ENCODE data around the gene VWA1.
"Not testable (repeated sequence)": the region's sequence is repeated elsewhere in the genome, so short reads cannot be mapped to it uniquely, and the experiment has no call there.

The VWA1 gene

GRCh38 chr1:1434824-1435105 lies 725 bp upstream of the VWA1 start:
- in situ Hi-C loops (cut with HindIII; ENCODE audit: low sequenced_read_pairs): no loop called here

DNA sequence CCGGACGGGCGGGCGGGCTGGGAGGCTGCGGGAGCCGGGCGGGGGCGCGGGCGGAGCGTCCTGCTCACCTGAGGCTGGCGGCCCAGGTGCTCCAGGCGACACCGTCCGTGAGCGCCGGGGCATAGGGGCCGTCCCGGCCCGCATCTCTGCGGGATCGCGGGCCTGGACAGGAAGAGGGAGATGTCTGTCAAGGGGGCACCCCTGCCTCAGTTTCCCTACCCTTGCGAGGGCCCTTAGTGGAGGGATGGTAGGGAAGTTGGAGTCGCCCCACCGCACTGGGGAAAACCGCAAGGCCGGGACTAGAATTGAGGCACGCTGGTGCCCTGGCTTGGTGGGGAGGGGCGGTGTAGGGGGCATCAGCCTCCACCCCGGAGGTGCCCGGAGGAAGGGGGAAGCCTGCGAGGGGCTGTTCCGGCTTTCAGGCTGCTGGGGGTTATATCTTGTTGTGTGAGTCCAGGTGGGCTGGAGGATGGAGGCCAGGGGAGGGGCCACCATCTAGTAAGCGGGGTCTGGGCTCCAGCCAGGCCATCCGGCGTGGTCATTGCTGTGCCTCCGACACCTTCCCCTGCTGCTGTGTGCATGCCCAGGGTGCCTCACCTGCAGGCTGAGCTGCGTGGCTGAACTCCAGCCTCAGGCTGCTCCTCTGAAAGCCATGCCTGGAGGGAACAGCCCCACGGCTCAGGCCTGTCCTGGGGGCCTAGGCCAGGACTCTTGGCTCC lies 580 bp downstream of the VWA1 start:
- in situ Hi-C loops (cut with HindIII; ENCODE audit: low sequenced_read_pairs): no loop called here

GRCh38 chr1:1436630-1437032 lies 1.1 kb downstream of the VWA1 start:
- in situ Hi-C loops (cut with HindIII; ENCODE audit: low sequenced_read_pairs): no loop called here

DNA sequence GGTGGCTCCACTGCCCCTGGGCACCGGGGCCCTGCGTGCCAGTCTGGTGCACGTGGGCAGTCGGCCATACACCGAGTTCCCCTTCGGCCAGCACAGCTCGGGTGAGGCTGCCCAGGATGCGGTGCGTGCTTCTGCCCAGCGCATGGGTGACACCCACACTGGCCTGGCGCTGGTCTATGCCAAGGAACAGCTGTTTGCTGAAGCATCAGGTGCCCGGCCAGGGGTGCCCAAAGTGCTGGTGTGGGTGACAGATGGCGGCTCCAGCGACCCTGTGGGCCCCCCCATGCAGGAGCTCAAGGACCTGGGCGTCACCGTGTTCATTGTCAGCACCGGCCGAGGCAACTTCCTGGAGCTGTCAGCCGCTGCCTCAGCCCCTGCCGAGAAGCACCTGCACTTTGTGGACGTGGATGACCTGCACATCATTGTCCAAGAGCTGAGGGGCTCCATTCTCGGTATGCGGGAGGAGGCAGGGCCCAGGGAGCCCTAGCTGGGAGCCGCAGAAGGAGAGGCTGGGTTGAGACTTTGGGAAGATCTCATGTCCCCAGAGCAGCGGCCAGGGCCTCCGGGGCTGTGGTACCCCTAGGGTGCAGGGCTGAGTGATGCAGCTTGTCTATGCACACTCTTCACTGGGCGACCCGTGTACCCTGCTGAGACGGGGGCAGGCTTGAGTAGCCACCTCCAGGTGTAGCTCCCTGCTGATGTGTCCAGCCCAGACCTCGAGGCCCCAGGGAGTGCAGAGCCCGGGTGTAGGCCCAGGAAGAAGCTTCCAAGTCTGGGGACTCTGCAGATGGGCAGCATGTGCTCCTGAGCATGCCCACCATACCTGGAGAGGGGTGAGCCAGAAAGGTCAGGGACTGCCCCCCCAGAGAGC lies 1.8 kb downstream of the VWA1 start:
- in situ Hi-C loops (cut with HindIII; ENCODE audit: low sequenced_read_pairs): no loop called here

- in situ Hi-C loops (cut with HindIII; ENCODE audit: low sequenced_read_pairs): no loop called here
Observed at GRCh38 chr1:1437904-1438376, 2.5 kb downstream of the VWA1 start.

GRCh38 chr1:1438531-1439381 lies 3.3 kb downstream of the VWA1 start:
- in situ Hi-C loops (cut with HindIII; ENCODE audit: low sequenced_read_pairs): no loop called here

DNA sequence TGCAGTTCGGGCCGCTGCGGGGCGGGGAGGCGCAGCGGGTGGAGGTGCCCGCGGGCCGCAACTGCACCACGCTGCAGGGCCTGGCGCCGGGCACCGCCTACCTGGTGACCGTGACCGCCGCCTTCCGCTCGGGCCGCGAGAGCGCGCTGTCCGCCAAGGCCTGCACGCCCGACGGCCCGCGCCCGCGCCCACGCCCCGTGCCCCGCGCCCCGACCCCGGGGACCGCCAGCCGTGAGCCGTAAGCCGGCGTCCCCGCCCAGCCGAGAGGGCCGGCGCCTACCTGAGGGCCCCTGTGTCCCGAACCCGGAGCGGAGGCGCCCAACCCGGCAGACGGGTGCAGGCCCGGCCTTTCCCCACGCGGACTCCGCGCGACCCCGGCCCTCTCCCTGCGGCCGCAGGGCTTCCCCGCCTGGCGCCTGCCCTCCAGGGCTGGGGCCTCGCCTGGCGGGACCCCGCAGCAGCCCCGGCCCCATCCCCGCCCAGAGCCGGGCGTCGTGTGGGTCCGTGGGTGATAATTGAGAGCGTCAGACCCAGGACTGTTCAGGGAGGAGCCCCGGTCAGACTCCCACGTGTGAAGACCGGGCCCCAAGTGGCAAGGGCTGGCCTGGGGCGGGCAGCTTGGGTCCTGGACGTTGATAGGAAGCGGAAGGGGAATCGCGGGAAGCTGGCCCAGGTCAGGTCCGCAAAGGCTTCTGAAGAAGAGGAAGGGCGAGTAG lies 4.2 kb downstream of the VWA1 start:
- in situ Hi-C loops (cut with HindIII; ENCODE audit: low sequenced_read_pairs): no loop called here

DNA sequence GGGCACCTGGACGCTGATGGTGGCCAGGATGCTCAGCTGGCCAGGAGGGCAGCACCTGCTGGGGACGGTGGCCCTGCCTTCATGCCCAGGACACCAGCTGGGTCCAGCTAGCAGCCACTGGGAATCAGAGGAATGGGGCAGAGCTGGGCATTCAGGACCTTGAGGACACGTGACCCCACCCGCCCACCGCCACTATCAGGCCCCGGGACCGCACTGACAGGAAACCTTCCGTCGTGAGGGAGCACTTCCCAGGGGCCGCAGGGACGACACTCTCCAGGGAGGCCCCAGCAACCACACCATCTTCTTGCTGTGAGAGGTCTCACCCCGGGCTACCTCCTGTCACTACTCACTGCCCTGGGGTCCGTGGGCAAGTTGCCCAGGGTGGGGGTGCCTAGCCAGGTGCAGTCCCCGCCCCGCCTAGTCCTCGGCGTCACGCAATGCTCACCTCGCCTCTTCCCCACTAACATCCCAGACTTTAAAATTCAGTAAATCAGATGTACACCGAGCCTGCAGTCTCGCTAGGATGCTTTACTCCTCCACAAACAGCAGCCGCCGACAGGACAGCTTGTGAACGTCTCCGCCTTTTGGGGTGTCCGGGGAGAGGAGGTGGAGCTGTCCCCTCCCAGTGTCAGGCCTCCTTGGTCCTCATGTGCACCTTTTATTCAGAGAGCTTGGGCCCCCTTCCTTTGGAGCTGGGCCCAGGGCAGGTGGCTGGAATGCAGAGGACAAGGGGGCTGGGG lies 4.9 kb downstream of the VWA1 start:
- in situ Hi-C loops (cut with HindIII; ENCODE audit: low sequenced_read_pairs): no loop called here

- in situ Hi-C loops (cut with HindIII; ENCODE audit: low sequenced_read_pairs): no loop called here
Observed at GRCh38 chr1:1441002-1441888, 5.8 kb downstream of the VWA1 start.

GRCh38 chr1:1442069-1442770 lies 6.7 kb downstream of the VWA1 start:
- in situ Hi-C loops (cut with HindIII; ENCODE audit: low sequenced_read_pairs): no loop called here

- in situ Hi-C loops (cut with HindIII; ENCODE audit: low sequenced_read_pairs): not testable (repeated sequence)
Observed at GRCh38 chr1:1446631-1447030, 11.1 kb downstream of the VWA1 start.

DNA sequence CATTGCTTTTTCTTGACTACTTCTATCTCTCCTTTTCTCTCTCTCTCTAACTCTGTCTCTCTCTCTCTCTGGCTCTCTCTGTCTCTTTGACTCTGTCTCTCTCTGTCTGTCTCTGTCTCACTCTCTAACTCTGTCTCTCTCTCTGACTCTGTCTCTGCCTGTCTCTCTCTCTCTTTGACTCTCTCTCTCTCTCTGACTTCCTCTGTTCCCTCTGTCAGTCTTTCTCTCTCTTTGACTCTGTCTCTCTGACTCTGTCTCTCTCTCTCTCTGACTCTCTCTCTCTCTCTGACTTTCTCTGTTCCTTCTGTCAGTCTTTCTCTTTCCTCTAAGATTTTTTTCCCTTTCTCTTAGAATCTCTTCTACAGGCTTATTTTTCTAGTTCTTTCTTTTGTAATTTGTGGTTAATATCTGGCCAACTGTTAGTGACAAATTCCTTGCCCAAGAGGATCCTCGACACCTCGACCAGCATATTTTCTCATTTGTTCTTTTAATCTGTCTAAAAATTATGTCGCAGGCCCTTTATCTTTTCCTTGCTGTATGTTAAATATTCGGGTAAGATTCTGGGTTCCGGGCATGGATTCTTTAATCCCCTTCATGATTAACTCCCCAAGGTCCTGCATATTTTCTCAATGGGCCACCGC lies 13.7 kb downstream of the VWA1 start, which contains the start of gene ATAD3C:
TSS of gene ATAD3C (plus strand) at position 591 of the 641 bp plus-strand sequence. CDS start 995 bp downstream, outside the sequence.
- in situ Hi-C loops (cut with HindIII; ENCODE audit: low sequenced_read_pairs): no loop called here

DNA sequence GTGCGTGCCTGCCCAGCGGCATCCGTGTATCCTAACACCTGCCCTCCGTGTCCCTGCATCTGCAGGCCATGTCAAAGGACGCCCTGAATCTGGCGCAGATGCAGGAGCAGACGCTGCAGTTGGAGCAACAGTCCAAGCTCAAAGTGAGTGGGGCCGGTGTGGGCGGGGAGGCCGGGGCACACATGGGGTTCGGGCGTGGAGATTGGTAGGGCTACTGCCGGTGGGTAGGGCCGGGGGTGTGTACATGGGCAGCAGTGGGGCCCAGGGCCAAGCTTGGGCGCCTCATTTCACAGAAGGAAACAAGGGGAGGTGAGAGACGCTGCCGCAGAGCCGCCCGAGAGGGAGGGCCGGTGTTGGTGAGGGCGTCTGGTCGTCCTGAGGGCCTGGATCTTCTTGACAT lies 15.1 kb downstream of the VWA1 start:
- in situ Hi-C loops (cut with HindIII; ENCODE audit: low sequenced_read_pairs): not testable (repeated sequence)

DNA sequence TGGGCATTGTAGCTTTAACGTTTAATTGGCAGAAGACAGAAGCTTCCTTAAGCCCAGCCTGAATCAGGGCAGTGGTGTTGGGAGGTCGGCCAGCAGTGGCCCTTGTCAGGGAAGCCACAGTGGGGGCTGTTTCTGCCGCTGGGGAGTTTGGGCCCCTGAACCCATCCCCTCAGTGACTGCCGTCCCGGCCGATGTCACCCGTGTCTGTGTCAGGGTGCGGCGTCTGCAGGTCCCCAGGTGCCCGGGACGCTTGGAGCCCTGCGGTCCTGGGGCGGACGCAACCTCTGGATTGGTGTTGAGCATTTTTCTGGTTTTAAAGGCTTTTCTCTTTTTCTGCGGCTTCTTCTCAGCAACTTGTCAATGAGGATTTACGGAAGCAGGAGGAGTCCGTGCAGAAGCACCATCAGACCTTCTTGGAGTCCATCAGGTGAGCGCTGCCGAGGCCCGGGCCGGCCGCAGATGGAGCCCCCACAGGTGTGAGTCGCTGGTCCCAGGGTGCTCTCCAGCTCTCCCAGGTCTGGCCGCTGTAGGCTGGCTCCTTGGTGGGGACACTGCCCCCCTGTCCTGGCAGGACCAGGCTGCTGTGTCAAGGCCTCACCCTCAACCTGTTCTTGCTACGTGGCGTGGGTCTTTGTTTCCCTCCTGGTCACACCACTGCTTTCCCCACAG lies 16.3 kb downstream of the VWA1 start:
- in situ Hi-C loops (cut with HindIII; ENCODE audit: low sequenced_read_pairs): no loop called here

GRCh38 chr1:1452365-1452739 lies 16.9 kb downstream of the VWA1 start:
- in situ Hi-C loops (cut with HindIII; ENCODE audit: low sequenced_read_pairs): not testable (repeated sequence)

- in situ Hi-C loops (cut with HindIII; ENCODE audit: low sequenced_read_pairs): no loop called here
Observed at GRCh38 chr1:1452882-1453281, 17.4 kb downstream of the VWA1 start.

DNA sequence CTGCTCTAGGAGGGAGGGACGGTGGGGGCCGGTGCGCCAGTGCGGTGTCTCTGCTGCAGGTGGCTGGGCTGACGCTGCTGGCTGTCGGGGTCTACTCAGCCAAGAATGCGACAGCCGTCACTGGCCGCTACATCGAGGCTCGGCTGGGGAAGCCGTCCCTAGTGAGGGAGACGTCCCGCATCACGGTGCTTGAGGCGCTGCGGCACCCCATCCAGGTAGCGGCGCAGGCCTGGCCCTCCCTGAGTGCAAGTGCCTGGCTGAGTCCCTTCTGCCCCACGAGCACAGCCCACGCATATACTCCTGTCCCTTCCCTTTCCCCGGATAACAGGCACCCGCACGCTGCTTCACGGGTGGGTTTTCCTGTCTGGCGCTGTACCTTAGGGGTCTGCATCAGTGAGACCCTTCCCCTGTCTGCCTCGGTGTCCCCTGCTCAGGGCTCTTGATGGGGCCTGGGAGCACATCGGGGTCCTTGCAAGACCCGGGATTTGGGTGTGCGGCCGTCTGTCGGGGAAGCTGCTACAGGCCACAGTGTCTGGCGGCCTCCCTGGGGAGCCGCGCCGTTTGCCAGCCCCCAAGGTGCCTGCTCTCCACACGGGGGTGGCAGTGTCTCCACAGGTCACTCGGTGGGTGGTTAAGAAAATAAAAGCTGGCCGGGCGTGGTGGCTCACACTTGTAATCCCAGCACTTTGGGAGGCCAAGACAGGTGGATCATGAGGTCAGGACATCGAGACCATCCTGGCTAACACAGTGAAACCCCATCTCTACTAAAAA lies 19.0 kb downstream of the VWA1 start:
- in situ Hi-C loops (cut with HindIII; ENCODE audit: low sequenced_read_pairs): not testable (repeated sequence)
